HUES48 (cell line): ENCODE results near the gene FANCC.
A peak's percentile ranks its signal among the peaks of the same experiment; 100 is the strongest.

Experiments used
- H3K27ac ChIP-seq: one replicate; pipeline ENCODE4 v1.7.0; 2013; ENCODE audit warnings: low read depth, low read length, inconsistent platforms
- H3K27me3 ChIP-seq: 2 replicates; pipeline ENCODE4 v1.6.1; 2013; ENCODE audit warnings: mild to moderate bottlenecking, low read length; ENCODE audit not compliant: control insufficient read depth, insufficient read depth
- H3K36me3 ChIP-seq: 2 replicates; pipeline ENCODE4 v1.6.1; 2013; ENCODE audit warnings: low read length; ENCODE audit not compliant: control insufficient read depth, insufficient read depth
- H3K4me1 ChIP-seq: 2 replicates; pipeline ENCODE4 v1.6.1; 2013; ENCODE audit warnings: mild to moderate bottlenecking, low read length; ENCODE audit not compliant: control insufficient read depth, insufficient read depth
- H3K4me3 ChIP-seq: 2 replicates; pipeline ENCODE4 v1.5.1; 2013; ENCODE audit warnings: mild to moderate bottlenecking, low read depth, low read length
- H3K9ac ChIP-seq: 2 replicates; pipeline ENCODE4 v1.6.1; 2013; ENCODE audit warnings: mild to moderate bottlenecking, low read depth, low read length, moderate library complexity
- H3K9me3 ChIP-seq: 2 replicates; pipeline ENCODE4 v1.6.1; 2013; ENCODE audit warnings: low read length; ENCODE audit not compliant: control insufficient read depth, insufficient read depth

The FANCC gene

GRCh38 chr9:95317119-95317892 lies at the start of gene FANCC:
TSS of gene FANCC (minus strand) at chr9:95317709. CDS start at chr9:95249291, 68,418 bp downstream.
- Histone ChIP-seq H3K27ac (peak within 1 kb of the TSS; percentile 100), H3K9ac (peak within 1 kb of the TSS; percentile 97), H3K9me3 (no peaks in the 10 kb centered on the region), H3K4me3 (peak within 1 kb of the TSS; percentile 95), H3K4me1 (peaks cover 17% of the 10 kb centered on the region), H3K36me3 (no peaks in the 10 kb centered on the region), H3K27me3 (no peaks in the 10 kb centered on the region)

- H3K4me1 ChIP-seq: peaks cover 11% of the 10 kb centered on the region; the same call in 1 of the 2 replicates
- H3K36me3 ChIP-seq: no peaks in the 10 kb centered on the region
- H3K9ac ChIP-seq: no peak overlapping the region
- no peaks in the 10 kb centered on the region for H3K9me3 ChIP-seq
- H3K27me3 ChIP-seq: 0 out of 2 replicates have a peak, but pooled peaks cover 3% of the 10 kb centered on the region
- no peak overlapping the region for H3K27ac ChIP-seq
- H3K4me3 ChIP-seq: no peak overlapping the region
Measured at GRCh38 chr9:95366731-95367325, 49.3 kb upstream of the FANCC start.

GRCh38 chr9:95365766-95366165 lies 48.3 kb upstream of the FANCC start:
- Histone ChIP-seq H3K36me3 (no peaks in the 10 kb centered on the region), H3K27me3 (0 out of 2 replicates have a peak, but pooled peaks cover 3% of the 10 kb centered on the region), H3K4me1 (peaks cover 15% of the 10 kb centered on the region; the same call in 1 of the 2 replicates), H3K9me3 (no peaks in the 10 kb centered on the region), H3K4me3 (no peak overlapping the region), H3K9ac (no peak overlapping the region), H3K27ac (no peak overlapping the region)

- Histone ChIP-seq H3K4me1 (peaks cover 16% of the 10 kb centered on the region; the same call in 1 of the 2 replicates), H3K4me3 (no peak overlapping the region)
Measured at GRCh38 chr9:95363051-95363841, 45.7 kb upstream of the FANCC start.

GRCh38 chr9:95360866-95361265 lies 43.4 kb upstream of the FANCC start:
- Histone ChIP-seq H3K4me3 (no peak overlapping the region), H3K9ac (no peak overlapping the region), H3K36me3 (no peaks in the 10 kb centered on the region), H3K27ac (no peak overlapping the region), H3K4me1 (peaks cover 5% of the 10 kb centered on the region; the same call in 1 of the 2 replicates), H3K27me3 (0 out of 2 replicates have a peak, but pooled peaks cover 3% of the 10 kb centered on the region), H3K9me3 (no peaks in the 10 kb centered on the region)

More at GRCh38 chr9:95363051-95363841, 45.7 kb upstream of the FANCC start:
- no peaks in the 10 kb centered on the region for H3K9me3 ChIP-seq
- H3K27ac ChIP-seq: no peak overlapping the region
- H3K27me3 ChIP-seq: 0 out of 2 replicates have a peak, but pooled peaks cover 3% of the 10 kb centered on the region
- H3K36me3 ChIP-seq: no peaks in the 10 kb centered on the region
- H3K9ac ChIP-seq: no peak overlapping the region

GRCh38 chr9:95357316-95357715 lies 39.8 kb upstream of the FANCC start:
- H3K27me3 ChIP-seq: no peaks in the 10 kb centered on the region
- no peak overlapping the region for H3K9ac ChIP-seq
- H3K36me3 ChIP-seq: no peaks in the 10 kb centered on the region
- H3K4me3 ChIP-seq: no peak overlapping the region
- H3K4me1 ChIP-seq: 0 out of 2 replicates have a peak, but pooled peaks cover 5% of the 10 kb centered on the region
- no peaks in the 10 kb centered on the region for H3K9me3 ChIP-seq
- H3K27ac ChIP-seq: no peak overlapping the region

GRCh38 chr9:95355500-95355899 lies 38.0 kb upstream of the FANCC start:
- H3K27me3 ChIP-seq: peaks cover 10% of the 10 kb centered on the region
- H3K36me3 ChIP-seq: no peaks in the 10 kb centered on the region
- no peaks in the 10 kb centered on the region for H3K4me1 ChIP-seq
- H3K9ac ChIP-seq: no peak overlapping the region
- H3K27ac ChIP-seq: no peak overlapping the region
- H3K9me3 ChIP-seq: no peaks in the 10 kb centered on the region
- no peak overlapping the region for H3K4me3 ChIP-seq

- no peaks in the 10 kb centered on the region for H3K36me3 ChIP-seq
- no peak overlapping the region for H3K9ac ChIP-seq
- H3K27me3 ChIP-seq: peaks cover 40% of the 10 kb centered on the region
- H3K4me1 ChIP-seq: peaks cover 4% of the 10 kb centered on the region; the same call in 1 of the 2 replicates
- no peaks in the 10 kb centered on the region for H3K9me3 ChIP-seq
- H3K4me3 ChIP-seq: no peak overlapping the region
- H3K27ac ChIP-seq: no peak overlapping the region
Measured at GRCh38 chr9:95351051-95351450, 33.5 kb upstream of the FANCC start.

- Histone ChIP-seq H3K9me3 (no peaks in the 10 kb centered on the region), H3K4me3 (peak overlapping the region; percentile 61), H3K36me3 (no peaks in the 10 kb centered on the region), H3K27ac (no peak overlapping the region), H3K9ac (no peak overlapping the region), H3K4me1 (peaks cover 4% of the 10 kb centered on the region; the same call in 1 of the 2 replicates), H3K27me3 (peaks cover 40% of the 10 kb centered on the region)
Measured at GRCh38 chr9:95350266-95350665, 32.8 kb upstream of the FANCC start.

GRCh38 chr9:95349091-95350038 lies 31.9 kb upstream of the FANCC start:
- Histone ChIP-seq H3K27me3 (peaks cover 40% of the 10 kb centered on the region), H3K4me1 (peaks cover 4% of the 10 kb centered on the region; the same call in 1 of the 2 replicates), H3K4me3 (peak overlapping the region; percentile 61), H3K9ac (no peak overlapping the region), H3K9me3 (no peaks in the 10 kb centered on the region), H3K27ac (no peak overlapping the region), H3K36me3 (no peaks in the 10 kb centered on the region)
